ENCODE data around the gene NECTIN2.
A peak's percentile ranks its signal among the peaks of the same experiment; 100 is the strongest.

Gene NECTIN2

DNA sequence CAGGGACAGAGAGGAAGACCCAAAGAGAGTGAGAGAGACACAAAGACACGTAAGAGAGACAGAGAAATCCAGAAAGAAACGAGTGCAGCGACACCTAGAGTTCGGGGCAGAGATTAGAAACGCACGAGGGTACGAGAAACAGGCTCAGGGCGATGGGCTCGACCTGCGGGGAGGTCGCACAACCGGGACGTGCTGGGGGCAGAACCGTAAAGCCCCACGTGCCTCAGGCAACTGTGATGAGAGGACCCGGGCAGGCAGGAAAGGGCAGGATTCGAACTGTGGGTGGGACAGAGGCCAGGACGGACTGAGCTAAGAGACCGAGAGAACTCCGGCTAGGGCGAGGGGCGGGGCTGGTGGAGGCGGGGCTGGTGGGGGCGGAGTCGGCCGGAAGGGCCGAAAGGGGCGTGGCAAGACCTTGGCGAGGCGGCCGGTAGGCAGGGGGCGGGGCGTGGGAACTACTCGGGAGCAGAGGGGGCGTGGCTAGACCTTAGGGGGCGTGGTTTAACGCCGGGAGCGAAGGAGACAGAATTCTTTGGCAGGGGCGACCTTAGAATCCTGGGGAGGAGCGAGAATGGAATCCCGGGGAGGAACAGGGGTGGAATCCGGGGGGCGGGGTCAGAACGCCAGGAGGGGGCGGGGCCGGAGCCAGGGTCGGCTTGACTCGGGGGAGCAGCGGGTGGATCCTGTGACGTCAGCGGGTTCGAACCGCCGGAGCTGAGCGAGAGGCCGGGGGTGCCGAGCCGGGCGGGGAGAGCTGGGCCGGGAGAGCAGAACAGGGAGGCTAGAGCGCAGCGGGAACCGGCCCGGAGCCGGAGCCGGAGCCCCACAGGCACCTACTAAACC is at the start of gene NECTIN2:
NECTIN2 (plus strand) TSS at position 686 of the 843 bp plus-strand sequence. CDS start 229 bp downstream, outside the sequence.
- peak; percentile 53 for DNase-seq

DNA sequence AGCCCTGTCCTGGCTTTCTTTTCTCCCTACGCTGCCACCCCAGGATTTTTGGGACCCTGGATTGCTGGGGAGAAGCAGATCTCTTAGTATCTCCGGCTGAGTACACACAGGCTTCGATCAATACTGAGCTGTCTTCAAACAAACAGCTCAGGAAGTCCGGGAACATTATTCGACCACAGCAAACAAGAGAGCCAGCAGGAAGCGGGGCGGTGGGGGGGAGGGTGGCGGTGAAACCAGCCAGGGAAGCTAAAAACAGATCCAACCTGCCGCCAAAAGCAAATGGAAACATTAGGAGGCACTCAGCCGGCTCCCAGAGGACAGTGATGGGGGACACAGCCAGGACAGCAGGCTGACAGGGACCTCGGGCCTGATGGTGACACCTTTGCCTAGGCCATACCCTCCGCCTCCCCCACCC is 49.4 kb upstream of the NECTIN2 start:
- DNase-seq: peak; percentile 73

DNA sequence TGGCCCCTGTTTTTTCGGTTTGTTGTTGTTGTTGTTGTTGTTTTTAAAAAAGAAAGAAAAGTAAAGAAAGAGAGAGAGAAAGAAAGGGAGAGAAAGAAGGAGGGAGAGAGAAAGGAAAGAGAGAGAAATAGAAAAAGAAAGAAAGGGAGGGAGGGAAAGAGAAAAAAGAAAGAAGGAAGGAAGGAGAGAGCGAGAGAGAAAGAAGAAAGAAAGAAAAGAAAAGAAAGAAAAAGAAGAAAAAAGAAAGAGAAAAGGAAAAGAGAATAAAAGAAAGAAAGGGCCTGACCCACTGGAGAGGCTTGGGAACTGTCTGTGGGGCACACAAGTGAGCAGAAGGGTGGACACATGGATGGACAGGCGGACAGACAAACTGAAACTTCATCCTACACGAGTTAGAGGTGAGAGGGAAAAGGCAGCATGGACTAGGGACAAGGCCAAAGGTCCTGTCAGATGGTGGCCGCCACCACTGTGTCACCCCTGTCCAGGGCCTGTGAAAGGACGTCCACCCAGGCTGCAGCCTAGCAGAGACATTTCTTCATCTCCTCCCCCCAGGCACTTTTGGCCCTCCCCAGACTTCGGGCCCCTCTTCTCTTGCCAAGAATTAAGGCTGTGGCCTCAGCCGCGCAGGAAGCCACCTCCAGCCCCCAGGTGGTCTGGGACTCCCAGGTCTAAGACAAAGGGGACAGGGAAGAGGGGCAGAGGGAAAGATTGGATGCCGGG is 46.3 kb upstream of the NECTIN2 start:
- no peak for DNase-seq

DNA sequence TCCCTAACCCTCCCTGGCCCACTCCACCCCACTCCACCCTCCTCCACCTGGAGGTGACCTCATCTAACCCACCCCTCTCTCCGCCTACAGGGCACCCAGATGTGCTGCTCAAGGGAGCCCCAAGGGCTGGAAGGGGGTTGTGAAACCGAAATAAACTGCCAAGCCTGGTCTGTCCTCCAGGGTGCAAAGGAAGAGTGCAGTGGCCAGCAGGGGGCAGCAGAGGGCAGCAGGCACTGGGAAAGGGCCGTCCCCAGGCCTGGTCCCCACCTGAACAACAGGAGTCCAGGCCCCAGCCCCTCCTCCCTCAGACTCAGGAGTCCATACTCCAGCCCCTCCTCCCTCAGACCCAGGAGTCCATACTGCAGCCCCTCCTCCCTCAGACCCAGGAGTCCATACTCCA is 45.6 kb upstream of the NECTIN2 start:
- DNase-seq: no peak

DNA sequence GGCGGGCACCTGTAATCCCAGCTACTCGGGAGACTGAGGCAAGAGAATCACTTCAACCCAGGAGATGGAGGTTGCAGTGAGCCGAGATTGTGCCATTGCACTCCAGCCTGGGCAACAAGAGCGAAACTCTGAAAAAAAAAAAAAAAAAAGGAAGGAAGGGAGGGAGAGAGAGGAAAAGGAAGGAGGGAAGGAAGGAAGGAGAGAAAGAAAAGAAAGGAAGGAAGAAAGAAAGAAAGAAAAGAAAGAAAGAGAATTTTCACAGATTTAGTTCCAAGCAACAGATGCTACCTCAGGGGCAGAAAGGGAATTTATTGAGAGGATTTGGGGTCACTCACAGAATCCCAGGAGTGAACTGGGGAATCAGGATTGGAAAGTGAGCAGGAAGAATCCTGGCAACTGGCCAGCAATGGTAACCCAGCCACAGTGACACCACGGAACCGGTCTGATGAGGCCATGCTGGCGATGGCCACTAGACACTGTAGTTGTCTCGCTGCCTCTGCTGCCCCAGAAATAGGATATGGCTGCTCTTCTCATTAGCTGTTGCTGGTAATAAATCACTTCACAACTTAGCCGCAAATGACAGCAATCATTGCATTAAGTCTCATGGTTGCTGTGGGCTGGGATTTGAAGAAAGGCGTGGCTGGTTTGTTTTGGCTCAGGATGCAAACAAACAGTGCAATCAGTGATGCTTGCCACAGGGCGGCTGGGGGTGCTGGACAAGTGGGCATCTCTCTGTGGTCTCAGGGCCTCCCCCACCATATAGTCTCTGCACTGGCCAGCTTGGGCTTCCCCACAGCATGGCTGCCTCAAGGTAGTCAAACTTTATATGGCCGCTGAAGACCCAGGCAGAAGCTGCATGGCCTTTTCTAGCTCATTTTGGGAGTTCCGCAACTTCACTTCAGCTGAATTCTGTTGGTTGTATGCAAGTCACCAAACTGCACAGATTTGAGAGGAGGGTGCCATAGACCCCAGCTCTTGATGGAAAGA is 42.4 kb upstream of the NECTIN2 start:
- no peak for DNase-seq

DNA sequence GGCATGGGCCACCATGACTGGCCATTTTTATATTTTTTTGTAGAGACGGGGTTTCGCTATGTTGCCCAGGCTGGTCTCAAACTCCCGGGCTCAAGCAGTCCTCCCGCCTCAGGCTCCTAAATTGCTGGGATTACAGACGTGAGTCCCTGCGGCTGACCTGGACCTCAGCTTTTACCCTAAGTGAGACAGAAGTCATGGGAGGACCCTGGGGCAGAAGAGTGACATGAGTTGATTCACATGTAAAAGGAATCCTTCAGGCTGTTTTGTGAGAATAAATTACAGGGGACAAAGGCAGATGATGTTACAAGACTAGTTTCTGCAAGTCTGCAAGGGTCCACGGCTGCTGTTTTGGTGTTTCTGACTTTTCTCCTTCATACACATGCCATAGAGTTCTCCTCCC is 39.8 kb upstream of the NECTIN2 start:
- no peak for DNase-seq

DNA sequence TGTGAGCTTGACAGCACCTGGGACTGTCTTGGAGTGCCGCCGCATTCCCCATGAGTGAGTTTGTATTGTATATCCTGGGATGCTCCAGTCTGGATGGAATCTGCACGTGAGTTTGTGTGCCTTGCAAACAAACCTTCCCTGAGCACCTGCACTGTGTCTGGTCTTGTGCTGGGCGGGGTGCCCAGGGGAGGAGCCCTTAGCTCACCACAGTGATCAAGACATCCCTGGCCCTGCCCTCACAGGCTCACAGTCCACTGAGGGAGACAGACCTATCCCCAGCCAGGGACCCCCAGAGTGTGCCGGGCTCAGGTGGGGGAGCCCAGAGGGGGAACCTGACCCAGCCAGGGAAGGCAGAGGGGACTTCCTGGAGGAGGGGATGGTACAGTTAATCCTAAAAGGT is 38.9 kb upstream of the NECTIN2 start:
- peak; percentile 19 for DNase-seq

DNA sequence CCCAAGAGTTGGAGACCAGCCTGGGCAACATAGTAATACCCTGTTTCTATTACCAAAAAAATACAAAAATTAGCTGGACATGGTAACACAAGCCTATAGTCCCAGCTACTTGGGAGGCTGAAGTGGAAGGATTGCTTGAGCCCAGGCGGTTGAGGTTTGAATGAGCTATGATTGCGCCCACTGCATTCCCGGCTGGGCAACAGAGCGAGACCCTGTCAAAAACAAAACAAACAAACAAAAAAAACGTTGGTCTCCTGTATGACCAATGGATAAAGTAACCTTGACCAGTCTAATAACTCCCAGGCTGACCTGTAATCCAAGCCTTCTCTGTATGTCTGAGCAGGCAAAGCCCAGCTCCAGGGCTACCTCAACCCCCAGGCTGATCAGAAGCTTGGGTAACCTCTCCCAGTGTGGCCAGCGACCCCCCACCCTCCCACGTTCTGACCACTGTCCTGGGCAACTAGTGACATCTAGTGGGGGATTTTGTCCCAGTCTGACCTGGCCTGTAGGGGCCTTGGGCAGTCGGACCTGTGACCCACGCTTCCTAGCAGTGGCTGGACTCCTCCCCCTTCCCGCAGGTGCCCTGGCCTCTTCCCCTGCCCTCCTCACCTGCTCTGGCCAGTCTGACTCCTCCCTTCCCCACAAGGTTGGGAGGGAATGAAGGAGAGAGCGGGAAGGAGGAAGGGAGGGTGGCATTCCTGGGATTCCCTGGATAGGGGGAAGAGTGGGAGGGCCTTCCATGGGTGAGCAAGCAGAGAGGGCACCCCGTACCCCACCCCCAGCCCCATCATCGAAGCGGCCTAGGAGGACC is 38.2 kb upstream of the NECTIN2 start:
- no peak for DNase-seq

DNA sequence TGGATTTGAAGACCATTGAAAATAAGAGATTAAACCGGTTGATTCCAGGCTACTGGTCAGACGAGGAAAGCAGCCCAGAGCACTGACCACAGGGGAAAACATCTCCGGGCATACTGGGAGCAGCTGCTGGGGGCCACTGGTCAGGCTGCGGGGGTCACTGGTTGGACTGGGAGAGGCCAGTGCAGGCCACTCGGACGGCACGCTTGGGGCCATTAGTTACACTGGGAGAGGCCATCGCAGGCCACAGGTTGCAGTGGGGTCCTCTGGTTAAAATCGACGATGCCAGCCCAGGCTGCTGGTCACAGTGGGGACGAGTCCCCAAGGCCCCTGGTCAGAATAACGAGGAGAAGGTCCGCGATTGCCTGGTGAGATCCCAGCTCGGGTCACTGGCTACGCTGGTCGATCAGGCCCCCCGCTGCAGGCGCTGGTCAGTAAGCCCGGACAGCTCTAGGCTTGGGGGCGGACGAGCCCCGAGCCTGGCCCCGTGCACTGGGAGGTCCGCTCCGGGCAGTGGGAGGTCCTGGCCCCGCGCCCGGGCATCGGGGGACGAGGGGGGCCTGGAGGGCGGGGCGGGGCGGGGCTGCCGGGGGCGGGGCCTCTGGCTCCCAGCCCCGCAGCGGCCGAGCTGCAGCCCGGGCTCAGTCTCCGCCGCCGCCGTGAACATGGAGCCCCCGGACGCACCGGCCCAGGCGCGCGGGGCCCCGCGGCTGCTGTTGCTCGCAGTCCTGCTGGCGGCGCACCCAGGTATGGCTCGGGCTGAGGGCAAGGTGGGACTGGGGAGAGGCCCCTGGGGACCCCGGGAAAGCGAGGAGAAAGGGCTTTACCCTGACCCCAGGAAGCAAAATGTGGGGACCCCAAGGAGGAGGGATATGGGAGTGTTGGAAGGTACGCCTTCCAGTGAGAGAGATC is 37.4 kb upstream of the NECTIN2 start, which contains the start of gene BCAM:
BCAM (plus strand) TSS at position 641 of the 909 bp plus-strand sequence; CDS start at position 663, 22 bp downstream.
- no peak for DNase-seq

DNA sequence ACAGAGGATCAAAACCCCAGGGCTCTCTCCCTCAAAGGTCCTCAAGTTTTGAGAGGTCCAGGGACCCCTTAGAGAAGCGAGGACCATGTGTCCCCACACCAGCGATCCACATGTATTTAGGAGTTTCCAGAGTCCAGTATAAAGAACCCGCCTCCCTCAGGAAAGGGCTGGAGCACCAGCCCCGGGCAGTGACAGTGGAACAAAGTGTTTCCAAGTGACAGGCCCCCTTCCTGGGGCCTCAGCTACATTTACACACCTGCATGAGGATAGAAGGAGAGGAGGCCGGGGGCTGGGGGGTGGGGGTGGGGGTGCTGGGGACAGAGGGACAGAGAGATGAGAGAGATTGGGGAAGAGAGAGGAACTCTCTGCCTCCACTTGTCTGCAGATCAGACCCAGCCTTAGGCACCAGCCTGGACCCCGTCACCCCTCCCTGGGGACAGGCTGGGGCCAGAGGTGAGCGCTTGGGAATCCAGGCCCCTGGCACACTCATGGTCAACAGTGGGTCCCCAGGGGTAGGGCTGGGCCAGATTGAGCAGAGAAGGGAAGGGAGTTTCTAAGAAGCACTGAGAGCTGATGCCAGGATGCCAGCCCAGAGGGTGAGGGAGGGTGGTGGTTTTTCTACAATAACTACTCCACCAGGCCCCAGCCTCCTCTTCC is 36.4 kb upstream of the NECTIN2 start:
- DNase-seq: no peak

DNA sequence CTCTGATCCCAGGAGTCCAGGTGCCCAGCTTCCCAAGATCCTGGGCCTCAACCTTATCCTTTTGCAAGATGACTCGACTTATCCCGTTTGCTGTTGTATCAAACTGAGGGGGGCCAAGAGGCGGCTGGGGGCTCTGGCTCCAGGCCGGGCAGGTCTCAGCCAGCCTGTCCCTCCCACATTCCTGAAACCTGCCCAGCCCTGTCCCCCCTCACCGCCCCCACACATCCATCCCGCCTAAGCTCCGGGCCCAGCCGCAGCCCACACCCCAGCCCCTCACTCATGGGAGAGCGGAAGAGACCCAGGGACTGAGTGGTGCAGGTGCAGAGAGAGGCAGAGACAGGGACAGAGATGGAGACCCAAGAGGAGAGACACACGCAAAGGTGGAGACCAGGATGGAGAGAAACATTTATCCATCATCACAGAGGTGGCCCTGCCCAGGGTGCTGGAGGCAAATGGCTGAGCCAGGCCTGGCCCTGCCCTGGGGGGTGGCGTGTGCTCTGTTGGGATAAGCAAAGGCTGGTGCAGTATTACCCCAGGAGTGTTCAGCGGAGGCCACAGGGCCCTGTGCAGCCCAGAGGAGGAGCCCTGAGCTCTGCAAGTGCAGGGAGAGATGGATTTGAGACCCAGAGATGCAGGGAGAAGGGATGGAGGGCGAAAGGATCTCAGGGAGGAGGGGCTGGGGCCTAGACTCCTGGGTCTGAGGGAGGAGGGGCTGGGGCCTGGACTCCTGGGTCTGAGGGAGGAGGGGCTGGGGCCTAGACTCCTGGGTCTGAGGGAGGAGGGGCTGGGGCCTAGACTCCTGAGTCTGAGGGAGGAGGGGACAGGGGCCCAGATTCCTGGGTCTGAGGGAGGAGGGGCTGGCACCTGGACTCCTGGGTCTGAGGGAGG is 35.6 kb upstream of the NECTIN2 start:
- no peak for DNase-seq

DNA sequence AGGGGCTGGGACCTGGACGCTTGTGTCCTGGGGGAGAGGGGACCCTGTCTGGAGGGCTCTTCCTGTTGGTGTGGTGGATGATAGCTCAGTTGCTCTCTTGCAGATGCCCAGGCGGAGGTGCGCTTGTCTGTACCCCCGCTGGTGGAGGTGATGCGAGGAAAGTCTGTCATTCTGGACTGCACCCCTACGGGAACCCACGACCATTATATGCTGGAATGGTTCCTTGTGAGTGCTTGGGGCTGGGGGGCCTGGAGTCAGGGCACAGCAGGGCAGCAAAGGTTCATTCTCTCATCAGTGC is 35.0 kb upstream of the NECTIN2 start:
- no peak for DNase-seq

DNA sequence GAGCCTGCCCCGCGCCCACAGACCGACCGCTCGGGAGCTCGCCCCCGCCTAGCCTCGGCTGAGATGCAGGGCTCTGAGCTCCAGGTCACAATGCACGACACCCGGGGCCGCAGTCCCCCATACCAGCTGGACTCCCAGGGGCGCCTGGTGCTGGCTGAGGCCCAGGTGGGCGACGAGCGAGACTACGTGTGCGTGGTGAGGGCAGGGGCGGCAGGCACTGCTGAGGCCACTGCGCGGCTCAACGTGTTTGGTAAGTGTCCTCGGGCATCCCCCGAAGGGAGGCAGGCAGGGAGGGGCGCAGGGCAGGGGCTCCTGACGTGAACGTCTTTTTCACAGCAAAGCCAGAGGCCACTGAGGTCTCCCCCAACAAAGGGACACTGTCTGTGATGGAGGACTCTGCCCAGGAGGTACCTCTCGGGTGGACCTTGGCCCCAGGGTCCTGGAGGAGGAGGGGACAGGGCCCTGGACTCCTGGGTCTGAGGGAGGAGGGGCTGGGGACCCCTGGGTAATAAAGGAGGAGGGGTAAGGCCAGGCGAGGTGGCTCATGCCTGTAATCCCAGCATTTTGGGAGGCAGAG is 33.9 kb upstream of the NECTIN2 start:
- no peak for DNase-seq

DNA sequence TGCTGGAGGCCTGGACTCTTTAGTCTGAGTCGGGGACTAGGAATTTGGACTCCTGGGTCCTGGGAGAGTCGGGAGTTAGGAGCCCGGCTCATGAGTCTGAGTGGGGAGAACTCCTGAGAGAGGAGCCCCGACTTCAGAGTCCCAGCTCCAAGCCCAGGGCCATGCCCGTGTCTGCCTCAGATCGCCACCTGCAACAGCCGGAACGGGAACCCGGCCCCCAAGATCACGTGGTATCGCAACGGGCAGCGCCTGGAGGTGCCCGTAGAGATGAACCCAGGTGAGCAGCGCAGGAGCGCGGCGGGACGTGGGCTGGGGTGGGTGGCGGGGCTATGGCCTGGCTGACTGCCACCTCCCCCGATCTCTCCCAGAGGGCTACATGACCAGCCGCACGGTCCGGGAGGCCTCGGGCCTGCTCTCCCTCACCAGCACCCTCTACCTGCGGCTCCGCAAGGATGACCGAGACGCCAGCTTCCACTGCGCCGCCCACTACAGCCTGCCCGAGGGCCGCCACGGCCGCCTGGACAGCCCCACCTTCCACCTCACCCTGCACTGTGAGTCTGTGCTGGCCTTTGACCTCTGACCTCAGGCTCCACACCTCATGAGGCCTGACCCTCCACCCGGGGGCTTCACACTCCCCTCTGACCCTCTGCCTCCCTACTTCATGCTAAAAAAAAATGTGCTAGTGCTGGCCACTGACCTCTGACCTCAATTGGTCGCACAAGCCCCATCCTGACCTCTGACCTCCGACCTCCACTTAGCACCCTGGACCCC is 32.8 kb upstream of the NECTIN2 start:
- no peak for DNase-seq

DNA sequence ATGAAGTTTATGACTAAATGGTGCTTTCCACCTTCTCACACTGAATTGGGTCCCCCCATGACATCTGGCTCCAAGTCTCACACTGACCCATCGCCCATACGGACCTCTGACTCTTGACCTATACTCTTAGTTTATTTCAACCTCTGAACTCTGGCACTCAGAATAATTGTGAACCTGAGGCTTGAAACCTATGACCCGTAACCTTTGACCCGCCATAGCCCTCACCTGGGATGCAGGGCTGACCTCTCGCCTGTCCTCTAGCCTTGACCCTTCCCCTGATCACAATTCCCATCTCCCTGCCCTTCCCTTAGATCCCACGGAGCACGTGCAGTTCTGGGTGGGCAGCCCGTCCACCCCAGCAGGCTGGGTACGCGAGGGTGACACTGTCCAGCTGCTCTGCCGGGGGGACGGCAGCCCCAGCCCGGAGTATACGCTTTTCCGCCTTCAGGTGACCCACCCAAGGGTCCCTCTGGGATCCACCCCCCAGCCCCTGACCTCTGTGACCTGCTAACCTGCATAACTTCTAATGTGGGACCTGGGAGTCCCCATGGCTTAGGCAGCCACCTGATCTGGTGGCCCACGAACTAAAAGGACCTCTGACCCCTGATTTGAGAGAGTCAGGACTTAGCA is 32.1 kb upstream of the NECTIN2 start:
- DNase-seq: no peak

DNA sequence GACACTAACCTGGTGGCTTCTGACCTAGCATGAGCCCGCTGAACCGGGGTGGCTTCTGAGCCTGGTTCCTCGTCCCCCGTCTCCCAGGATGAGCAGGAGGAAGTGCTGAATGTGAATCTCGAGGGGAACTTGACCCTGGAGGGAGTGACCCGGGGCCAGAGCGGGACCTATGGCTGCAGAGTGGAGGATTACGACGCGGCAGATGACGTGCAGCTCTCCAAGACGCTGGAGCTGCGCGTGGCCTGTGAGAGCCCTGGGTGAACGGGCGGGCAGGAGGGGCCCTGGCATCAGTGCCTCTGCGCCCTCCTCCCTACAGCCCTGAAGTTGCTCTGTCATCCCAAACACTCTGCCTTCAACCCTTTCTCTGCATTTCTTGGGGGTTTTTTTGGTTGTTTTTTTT is 31.6 kb upstream of the NECTIN2 start:
- DNase-seq: no peak

DNA sequence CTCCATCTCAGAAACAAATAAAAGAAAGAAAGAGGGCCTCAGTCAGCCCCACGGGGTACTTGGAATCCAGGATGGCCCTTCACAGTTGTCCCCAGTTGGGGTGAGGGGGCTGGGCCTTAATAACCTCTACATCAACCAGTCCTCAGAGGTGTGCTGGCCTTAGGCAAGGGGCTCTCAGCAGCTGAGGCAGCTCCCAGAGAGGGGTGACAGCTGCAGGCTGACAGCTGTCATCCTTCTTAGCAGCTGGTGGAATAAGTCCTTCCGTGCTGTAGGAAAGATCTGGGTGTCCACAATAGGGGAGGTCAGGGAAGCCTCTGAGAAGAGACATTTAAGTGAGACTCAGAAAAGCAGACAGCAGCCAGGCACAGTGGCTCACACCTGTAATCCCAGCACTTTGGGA is 29.8 kb upstream of the NECTIN2 start:
- DNase-seq: no peak

Measured in NCI-H2081 treated with DMSO at 0.1 percent for 48 hours (cell line).